Loucy (cell line): ENCODE measurements around the gene CCDC8.

Experiments used
- H2AFZ ChIP-seq: fragments of 200-600 bp; sonication (generic); 2 replicates; pipeline ENCODE4 v1.6.0; 2016; ENCODE audit warnings: antibody characterized with exemption, mild to moderate bottlenecking, low read length, moderate library complexity
- H3F3A ChIP-seq: fragments of 200-600 bp; 2 replicates; pipeline ENCODE4 v1.6.0; 2016; ENCODE audit warnings: antibody characterized with exemption, low read depth, mild to moderate bottlenecking
- H3K27me3 ChIP-seq: fragments of 200-600 bp; sonication (generic); 2 replicates; pipeline ENCODE4 v1.6.1; 2014; ENCODE audit warnings: low read length, mild to moderate bottlenecking; ENCODE audit not compliant: insufficient read depth, poor library complexity, severe bottlenecking
- H3K36me3 ChIP-seq: fragments of 200-600 bp; sonication (generic); 2 replicates; pipeline ENCODE4 v1.6.1; 2016; ENCODE audit warnings: low read length; ENCODE audit not compliant: insufficient read depth
- H3K4me1 ChIP-seq: fragments of 200-600 bp; sonication (generic); 2 replicates; pipeline ENCODE4 v1.5.1; 2014; ENCODE audit warnings: low read length, mild to moderate bottlenecking; ENCODE audit not compliant: insufficient read depth, poor library complexity, severe bottlenecking
- H3K4me2 ChIP-seq: fragments of 200-600 bp; sonication (generic); 2 replicates; pipeline ENCODE4 v1.6.0; 2014; ENCODE audit warnings: antibody characterized with exemption, low read length, low read depth, mild to moderate bottlenecking; ENCODE audit not compliant: poor library complexity, severe bottlenecking
- H3K4me3 ChIP-seq: fragments of 200-600 bp; sonication (generic); 2 replicates; pipeline ENCODE4 v1.5.1; 2014; ENCODE audit warnings: low read length, mild to moderate bottlenecking, mixed read lengths; ENCODE audit not compliant: poor library complexity, severe bottlenecking
- H3K79me2 ChIP-seq: fragments of 200-600 bp; sonication (generic); 2 replicates; pipeline ENCODE4 v1.6.1; 2014; ENCODE audit warnings: low read length; ENCODE audit not compliant: insufficient read depth
- H3K9ac ChIP-seq: fragments of 200-600 bp; sonication (generic); 2 replicates; pipeline ENCODE4 v1.6.0; 2014; ENCODE audit warnings: mild to moderate bottlenecking, low read depth, low read length, moderate library complexity; ENCODE audit not compliant: poor library complexity, severe bottlenecking
- H3K9me2 ChIP-seq: fragments of 200-600 bp; sonication (generic); replicated peaks from 2 replicates; pipeline ENCODE4 v1.6.1; 2016; ENCODE audit warnings: low read depth, low read length, mixed read lengths
- H3K9me3 ChIP-seq: fragments of 200-600 bp; sonication (generic); 2 replicates; pipeline ENCODE4 v1.6.1; 2014; ENCODE audit warnings: mild to moderate bottlenecking, antibody characterized with exemption, low read length, low read depth; ENCODE audit not compliant: insufficient read depth
- H4K20me1 ChIP-seq: fragments of 200-600 bp; sonication (generic); 2 replicates; pipeline ENCODE4 v1.6.0; 2014; ENCODE audit warnings: antibody characterized with exemption, low read length, mild to moderate bottlenecking; ENCODE audit not compliant: insufficient read depth, poor library complexity, severe bottlenecking
- CTCF ChIP-seq: fragments of 200-600 bp; sonication (generic); conservative IDR thresholded peaks from 2 replicates; pipeline ENCODE4 v1.5.1; 2014; ENCODE audit warnings: mild to moderate bottlenecking, antibody characterized with exemption, low read length
- EZH2phosphoT487 ChIP-seq: fragments of 200-600 bp; IDR thresholded peaks from 2 replicates; pipeline ENCODE4 v1.6.1; 2018; ENCODE audit warnings: antibody characterized with exemption, mild to moderate bottlenecking, moderate library complexity, borderline replicate concordance

Gene CCDC8

GRCh38 chr19:46393456-46394401, 19.6 kb downstream of the CCDC8 start:
- Histone ChIP-seq H3K79me2 (no peaks in the 10 kb centered on the region), H3F3A (no peaks in the 10 kb centered on the region), H3K27me3 (no peaks in the 10 kb centered on the region), H4K20me1 (no peaks in the 10 kb centered on the region), H3K9me3 (no peaks in the 10 kb centered on the region), H3K4me2 (no peak overlapping the region), H3K9me2 (no peaks in the 10 kb centered on the region), H3K36me3 (peaks cover 36% of the 10 kb centered on the region; the same call in 1 of the 2 replicates), H3K4me3 (no peak overlapping the region), H3K4me1 (no peaks in the 10 kb centered on the region), H3K9ac (no peak overlapping the region), H2AFZ (no peak overlapping the region)
- no peak for TF ChIP-seq CTCF
- no peak for TF ChIP-seq EZH2phosphoT487

DNA sequence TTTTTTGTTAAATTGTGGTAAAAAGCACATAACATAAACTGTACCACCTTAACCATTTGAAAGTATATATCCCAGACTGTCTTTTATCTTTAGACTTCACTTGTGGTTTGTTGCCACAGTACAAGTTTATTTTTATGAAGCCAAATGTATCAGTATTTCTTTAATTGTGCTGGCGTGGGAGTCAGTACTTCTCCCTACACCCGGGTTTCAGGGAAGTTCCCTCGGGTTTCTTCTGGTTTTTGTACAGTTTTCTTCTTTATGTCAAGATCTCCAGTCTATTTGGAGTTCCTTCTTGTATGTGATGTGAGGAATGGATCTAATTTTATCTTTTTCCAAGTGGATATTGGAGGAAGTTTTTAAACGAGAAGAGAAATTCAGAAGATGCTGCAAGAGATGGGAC, 20.5 kb downstream of the CCDC8 start:
- TF ChIP-seq CTCF: no peak
- TF ChIP-seq EZH2phosphoT487: no peak
- H3K4me1 ChIP-seq: no peaks in the 10 kb centered on the region
- no peak overlapping the region for H2AFZ ChIP-seq
- H3K9me3 ChIP-seq: no peaks in the 10 kb centered on the region
- H3K36me3 ChIP-seq: peaks cover 43% of the 10 kb centered on the region; the same call in 1 of the 2 replicates
- H3K79me2 ChIP-seq: no peaks in the 10 kb centered on the region
- H3K27me3 ChIP-seq: no peaks in the 10 kb centered on the region
- H3K4me3 ChIP-seq: no peak overlapping the region
- no peaks in the 10 kb centered on the region for H3K9me2 ChIP-seq
- no peaks in the 10 kb centered on the region for H3F3A ChIP-seq
- no peaks in the 10 kb centered on the region for H4K20me1 ChIP-seq
- H3K4me2 ChIP-seq: no peak overlapping the region
- no peak overlapping the region for H3K9ac ChIP-seq

GRCh38 chr19:46392252-46392801, 21.0 kb downstream of the CCDC8 start:
- TF ChIP-seq EZH2phosphoT487: no peak
- TF ChIP-seq CTCF: no peak
- H3F3A ChIP-seq: no peaks in the 10 kb centered on the region
- H3K9ac ChIP-seq: no peak overlapping the region
- H3K79me2 ChIP-seq: no peaks in the 10 kb centered on the region
- H3K36me3 ChIP-seq: peaks cover 48% of the 10 kb centered on the region; the same call in 1 of the 2 replicates
- H3K4me2 ChIP-seq: no peak overlapping the region
- no peaks in the 10 kb centered on the region for H3K27me3 ChIP-seq
- H4K20me1 ChIP-seq: no peaks in the 10 kb centered on the region
- no peak overlapping the region for H2AFZ ChIP-seq
- no peak overlapping the region for H3K4me3 ChIP-seq
- H3K4me1 ChIP-seq: no peaks in the 10 kb centered on the region
- no peaks in the 10 kb centered on the region for H3K9me2 ChIP-seq
- H3K9me3 ChIP-seq: no peaks in the 10 kb centered on the region
